ENCODE measurements around the gene TXLNG.

GRCh38 chrX:16839852-16840460, 53.7 kb downstream of the TXLNG start:
- TF ChIP-seq CTCF (IDR thresholded peaks at IDR 0.05) (no peak), SIN3A (IDR thresholded peaks at IDR 0.05; ENCODE audit: borderline replicate concordance, insufficient read depth, low read depth, low read length) (no peak), POLR2AphosphoS5 (IDR thresholded peaks at IDR 0.05; ENCODE audit: low read depth, low read length) (no peak), TCF7L2 (IDR thresholded peaks at IDR 0.05; ENCODE audit: low read depth, low read length) (no peak)

Data from Panc1 (cell line).